Tibial artery (tissue), 4 donors: ENCODE data around the gene VAV1.

Experiments
- DNase-seq, 2 donors: peaks; one replicate each; pipeline ENCODE4 v3.0.0-alpha.2; 2019
- H3K27ac ChIP-seq, 2 donors: fragments of 200-600 bp; sonication (generic) in 1 of 2; 1 replicate in 1 of 2; 2 replicates in 1 of 2; pipeline ENCODE4 v1.5.1; 2018 to 2019; ENCODE audit warnings: mild to moderate bottlenecking in 1 of 2
- H3K27me3 ChIP-seq, 2 donors: fragments of 200-600 bp; sonication (generic) in 1 of 2; one replicate each; pipeline versions ENCODE4 v1.5.1 to v1.6.0; 2016 to 2019
- H3K36me3 ChIP-seq, 3 donors: fragments of 200-600 bp; sonication (generic) in 2 of 3; one replicate each; pipeline ENCODE4 v1.5.1; 2016 to 2019; ENCODE audit warnings: mild to moderate bottlenecking in 2 of 3
- H3K4me1 ChIP-seq, 4 donors: fragments of 200-600 bp; sonication (generic) in 2 of 4; 1 replicate in 3 of 4; 2 replicates in 1 of 4; pipeline ENCODE4 v1.5.1; 2016 to 2019
- H3K4me3 ChIP-seq, 2 donors: fragments of 200-600 bp; sonication (generic) in 1 of 2; 1 replicate in 1 of 2; 2 replicates in 1 of 2; pipeline ENCODE4 v1.5.1; 2018 to 2019; ENCODE audit warnings: mild to moderate bottlenecking in 2 of 2
- H3K9me3 ChIP-seq, 3 donors: fragments of 200-600 bp; sonication (generic) in 1 of 3; one replicate each; pipeline ENCODE4 v1.5.1; 2016 to 2019
- CTCF ChIP-seq, 2 experiments: fragments of 200-600 bp in 1 of 2; fragments of 450-650 bp in 1 of 2; IDR thresholded peaks; one replicate each; pipeline ENCODE4 v1.5.1; 2017 to 2019; ENCODE audit warnings: antibody characterized with exemption in 2 of 2, mild to moderate bottlenecking in 1 of 2, moderate library complexity in 1 of 2
- intact Hi-C: fragments of 100-400 bp; cut with DNase I; formaldehyde crosslinking; loops from one replicate; pipeline ENCODE4 v1.15.0; 2023; ENCODE audit warnings: low total_unique reads

Gene VAV1

GRCh38 chr19:6806488-6806887 is 34.0 kb downstream of the VAV1 start:
- no peak for TF ChIP-seq CTCF (IDR thresholded peaks at IDR 0.05)
- peaks cover 0 to 11% of the 10 kb centered on the region in 2 donors for H3K27me3 ChIP-seq
- H3K4me3 ChIP-seq, result no peak overlapping the region
- intact Hi-C loops, result no loop called here
- DNase-seq, result no peak
- peaks cover 0 to 3% (median under 1%) of the 10 kb centered on the region in 4 donors for H3K4me1 ChIP-seq
- no peaks in the 10 kb centered on the region for H3K36me3 ChIP-seq
- H3K27ac ChIP-seq, result no peak overlapping the region
- no peaks in the 10 kb centered on the region for H3K9me3 ChIP-seq

- Histone ChIP-seq H3K4me1 (no peaks in the 10 kb centered on the region), H3K27ac (no peak overlapping the region), H3K27me3 (peaks cover 0 to 11% of the 10 kb centered on the region in 2 donors), H3K36me3 (no peaks in the 10 kb centered on the region), H3K4me3 (no peak overlapping the region), H3K9me3 (no peaks in the 10 kb centered on the region)
- intact Hi-C loops, result no loop called here
- DNase-seq, result no peak
- no peak for TF ChIP-seq CTCF (IDR thresholded peaks at IDR 0.05)
These were observed 34.8 kb downstream of the VAV1 start for GRCh38 chr19:6807291-6807690.

GRCh38 chr19:6808494-6808893 is 36.0 kb downstream of the VAV1 start:
- intact Hi-C loops, result no loop called here

GRCh38 chr19:6809262-6809661 is 36.8 kb downstream of the VAV1 start:
- Histone ChIP-seq H3K4me1 (no peaks in the 10 kb centered on the region), H3K36me3 (no peaks in the 10 kb centered on the region), H3K27me3 (peaks cover 0 to 11% of the 10 kb centered on the region in 2 donors), H3K27ac (no peak overlapping the region), H3K9me3 (no peaks in the 10 kb centered on the region), H3K4me3 (no peak overlapping the region)
- intact Hi-C loops, result no loop called here
- DNase-seq, result no peak
- TF ChIP-seq CTCF (IDR thresholded peaks at IDR 0.05), result no peak

More at GRCh38 chr19:6808494-6808893, 36.0 kb downstream of the VAV1 start:
- no peak overlapping the region for H3K4me3 ChIP-seq
- H3K9me3 ChIP-seq, result no peaks in the 10 kb centered on the region
- H3K4me1 ChIP-seq, result no peaks in the 10 kb centered on the region
- no peak for TF ChIP-seq CTCF (IDR thresholded peaks at IDR 0.05)
- DNase-seq, result no peak
- peaks cover 0 to 11% of the 10 kb centered on the region in 2 donors for H3K27me3 ChIP-seq
- no peaks in the 10 kb centered on the region for H3K36me3 ChIP-seq
- no peak overlapping the region for H3K27ac ChIP-seq

GRCh38 chr19:6811378-6811777 is 38.9 kb downstream of the VAV1 start:
- no peak for TF ChIP-seq CTCF (IDR thresholded peaks at IDR 0.05)
- no peak overlapping the region for H3K4me3 ChIP-seq
- peaks cover 0 to 5% of the 10 kb centered on the region in 2 donors for H3K27me3 ChIP-seq
- no peak overlapping the region for H3K27ac ChIP-seq
- DNase-seq, result no peak
- H3K9me3 ChIP-seq, result no peaks in the 10 kb centered on the region
- H3K4me1 ChIP-seq, result no peaks in the 10 kb centered on the region
- intact Hi-C loops, result no loop called here
- no peaks in the 10 kb centered on the region for H3K36me3 ChIP-seq

- H3K27me3 ChIP-seq, result peaks cover 0 to 8% of the 10 kb centered on the region in 2 donors
- H3K27ac ChIP-seq, result no peak overlapping the region
- no peaks in the 10 kb centered on the region for H3K9me3 ChIP-seq
- DNase-seq, result no peak
- H3K36me3 ChIP-seq, result no peaks in the 10 kb centered on the region
- H3K4me3 ChIP-seq, result no peak overlapping the region
- TF ChIP-seq CTCF (IDR thresholded peaks at IDR 0.05), result no peak
- H3K4me1 ChIP-seq, result no peaks in the 10 kb centered on the region
- intact Hi-C loops, result no loop called here
These were observed 39.4 kb downstream of the VAV1 start for GRCh38 chr19:6811906-6812305.
